A549 (cell line): ENCODE data around the gene RAB11FIP4. TPM values are rescaled to one million over a fixed set of nuclear protein-coding genes. Genes with fewer than 3 reads are reported as not detected.

Experiments used
- ATAC-seq, 2 experiments: fragments of 200-7000 bp in 1 of 2; fragments of >200 bp in 1 of 2; cut with Nextera tagmentation in 1 of 2; cut with Tn5 transposase in 1 of 2; 3 replicates each; pipeline versions ENCODE4 v1.8.0 to v1.9.1; 2018 to 2020; ENCODE audit warnings: mild to moderate bottlenecking in 1 of 2, moderate library complexity in 1 of 2
- CTCF ChIA-PET: fragments of 300-600 bp; sonication (Branson Sonifier 250); formaldehyde crosslinking; extraction: SDS; loops from one replicate; lab custom pipeline; 2021; ENCODE audit warnings: antibody characterized with exemption, inconsistent platforms; lab: Yijun Ruan, JAX
- POLR2A ChIA-PET: fragments of 350-600 bp; formaldehyde crosslinking; extraction: SDS; loops from one replicate; lab custom pipeline; 2021; ENCODE audit warnings: antibody characterized with exemption, inconsistent platforms; lab: Yijun Ruan, JAX
- DNase-seq, 2 experiments: peaks; one replicate each; pipeline versions ENCODE4 v3.0.0 to v3.0.0-alpha.2; 2011 to 2016; ENCODE audit warnings: low read depth in 1 of 2, low spot score in 1 of 2
- FAIRE-seq: peaks from 2 replicates; lab custom pipeline; 2011; peaks lifted over from hg19 to GRCh38; lab: Jason Lieb, UNC
- H3K27ac ChIP-seq, 2 experiments: fragments of >200 bp; sonication (Bioruptor Twin); formaldehyde crosslinking; 3 replicates each; pipeline ENCODE4 v1.5.1; 2016 to 2017
- H3K4me1 ChIP-seq: fragments of >200 bp; sonication (Bioruptor Twin); formaldehyde crosslinking; 3 replicates; pipeline ENCODE4 v1.6.1; 2016
- H3K4me2 ChIP-seq: fragments of >200 bp; sonication (Bioruptor Twin); formaldehyde crosslinking; 3 replicates; pipeline ENCODE4 v1.6.1; 2016
- H3K4me3 ChIP-seq: fragments of >200 bp; sonication (Bioruptor Twin); formaldehyde crosslinking; 3 replicates; pipeline ENCODE4 v1.5.1; 2016
- H3K9me3 ChIP-seq: fragments of >200 bp; sonication (Bioruptor Twin); formaldehyde crosslinking; 3 replicates; pipeline ENCODE4 v1.6.1; 2016
- BHLHE40 ChIP-seq: IDR thresholded peaks from 2 replicates; pipeline ENCODE4 v1.6.1; 2012; ENCODE audit warnings: low read depth, low read length, inconsistent platforms
- CHD4 ChIP-seq: fragments of 200-600 bp; sonication (generic); IDR thresholded peaks from 2 replicates; pipeline ENCODE4 v1.6.1; 2016; ENCODE audit warnings: antibody characterized with exemption, mild to moderate bottlenecking, borderline replicate concordance
- CTCF ChIP-seq: fragments of >200 bp; sonication (Bioruptor Twin); formaldehyde crosslinking; IDR thresholded peaks from 3 replicates; pipeline ENCODE4 v1.5.1; 2016
- E2F6 ChIP-seq: IDR thresholded peaks from 2 replicates; pipeline ENCODE4 v1.6.1; 2012; ENCODE audit warnings: low read depth, borderline replicate concordance
- EHMT2 ChIP-seq: fragments of 200-600 bp; sonication (generic); IDR thresholded peaks from 2 replicates; pipeline ENCODE4 v1.6.1; 2016; ENCODE audit warnings: antibody characterized with exemption, low read depth, mild to moderate bottlenecking, moderate library complexity
- ELK1 ChIP-seq: fragments of 150-350 bp; IDR thresholded peaks from 2 replicates; pipeline ENCODE4 v1.6.1; 2014; ENCODE audit warnings: low read depth, mild to moderate bottlenecking, low read length
- EP300 ChIP-seq, 2 experiments: fragments of >200 bp; sonication (Bioruptor Twin); formaldehyde crosslinking; IDR thresholded peaks; 2 replicates in 1 of 2; 3 replicates in 1 of 2; pipeline ENCODE4 v1.6.1; 2016 to 2017
- FOSL2 ChIP-seq, 2 experiments: fragments of 450-650 bp in 1 of 2; fragments of >200 bp in 1 of 2; sonication (Bioruptor Twin) in 1 of 2; formaldehyde crosslinking; IDR thresholded peaks; 2 replicates each; pipeline versions ENCODE4 v1.5.0 to v1.6.1; 2016 to 2020; ENCODE audit warnings: mild to moderate bottlenecking in 1 of 2, moderate library complexity in 1 of 2
- FOXS1 ChIP-seq: fragments of 250-450 bp; sonication (Bioruptor Pico); IDR thresholded peaks from 2 replicates; pipeline ENCODE4 v1.5.0; 2020; ENCODE audit warnings: mild to moderate bottlenecking, moderate library complexity
- GATA3 ChIP-seq: IDR thresholded peaks from 2 replicates; pipeline ENCODE4 v1.6.1; 2012; ENCODE audit warnings: borderline replicate concordance
- HEYL ChIP-seq: fragments of 250-450 bp; sonication (Bioruptor Pico); IDR thresholded peaks from 2 replicates; pipeline ENCODE4 v1.8.0; 2021; ENCODE audit warnings: mild to moderate bottlenecking, moderate library complexity
- HMGXB4 ChIP-seq: fragments of 250-450 bp; sonication (Bioruptor Pico); IDR thresholded peaks from 2 replicates; pipeline ENCODE4 v1.5.0; 2021; ENCODE audit warnings: mild to moderate bottlenecking, moderate library complexity, borderline replicate concordance
- JUN ChIP-seq, 2 experiments: fragments of >200 bp; sonication (Bioruptor Twin); formaldehyde crosslinking; IDR thresholded peaks; 2 replicates in 1 of 2; 3 replicates in 1 of 2; pipeline ENCODE4 v1.6.1; 2016 to 2017
- JUNB ChIP-seq: fragments of >200 bp; sonication (Bioruptor Twin); formaldehyde crosslinking; IDR thresholded peaks from 2 replicates; pipeline ENCODE4 v1.6.1; 2016
- KDM1A ChIP-seq: fragments of 200-600 bp; sonication (generic); IDR thresholded peaks from 2 replicates; pipeline ENCODE4 v1.6.1; 2016; ENCODE audit warnings: low read depth, mild to moderate bottlenecking
- MAFK ChIP-seq: fragments of 450-650 bp; IDR thresholded peaks from 2 replicates; pipeline ENCODE4 v1.6.1; 2014; ENCODE audit not compliant: partially characterized antibody
- MAX ChIP-seq: IDR thresholded peaks from 2 replicates; pipeline ENCODE4 v1.6.1; 2012
- NR3C1 ChIP-seq: fragments of >200 bp; sonication (Bioruptor Twin); formaldehyde crosslinking; IDR thresholded peaks from 3 replicates; pipeline ENCODE4 v1.6.1; 2017
- PHF8 ChIP-seq: fragments of 200-600 bp; sonication (generic); IDR thresholded peaks from 2 replicates; pipeline ENCODE4 v1.6.1; 2016; ENCODE audit warnings: low read depth, mild to moderate bottlenecking, antibody characterized with exemption, moderate library complexity, borderline replicate concordance
- POLR2A ChIP-seq: IDR thresholded peaks from 2 replicates; pipeline ENCODE4 v1.6.1; 2012; ENCODE audit warnings: mild to moderate bottlenecking, low read length
- RARB ChIP-seq: fragments of 250-450 bp; sonication (Bioruptor Pico); IDR thresholded peaks from 2 replicates; pipeline ENCODE4 v1.8.0; 2021; ENCODE audit warnings: mild to moderate bottlenecking, moderate library complexity
- RCOR1 ChIP-seq: fragments of 150-350 bp; IDR thresholded peaks from 2 replicates; pipeline ENCODE4 v1.6.1; 2014; ENCODE audit warnings: antibody characterized with exemption, low read length, low read depth
- REST ChIP-seq: fragments of 200-600 bp; sonication (generic); IDR thresholded peaks from 2 replicates; pipeline ENCODE4 v1.6.1; 2016; ENCODE audit warnings: antibody characterized with exemption, mild to moderate bottlenecking, moderate library complexity
- SMC3 ChIP-seq: fragments of >200 bp; sonication (Bioruptor Twin); formaldehyde crosslinking; IDR thresholded peaks from 3 replicates; pipeline ENCODE4 v1.6.1; 2018; ENCODE audit warnings: inconsistent platforms
- TFCP2L1 ChIP-seq: fragments of 250-450 bp; sonication (Bioruptor Pico); IDR thresholded peaks from 2 replicates; pipeline ENCODE4 v1.5.0; 2021; ENCODE audit warnings: mild to moderate bottlenecking
- USF2 ChIP-seq: fragments of 450-650 bp; IDR thresholded peaks from 2 replicates; pipeline ENCODE4 v1.6.1; 2014; ENCODE audit warnings: antibody characterized with exemption
- ZC3H11A ChIP-seq: fragments of 450-650 bp; IDR thresholded peaks from 2 replicates; pipeline ENCODE4 v1.6.1; 2014; ENCODE audit warnings: antibody characterized with exemption, mild to moderate bottlenecking
- ZSCAN20 ChIP-seq: fragments of 250-450 bp; sonication (Bioruptor Pico); IDR thresholded peaks from 2 replicates; pipeline ENCODE4 v1.8.0; 2022; ENCODE audit warnings: mild to moderate bottlenecking, moderate library complexity
- whole genome bisulfite sequencing: methylation state at CpG from one replicate; pipeline ENCODE4 v1.1.6; 2017; ENCODE audit errors: missing lambda C conversion rate; 5-methylcytosine and 5-hydroxymethylcytosine counted together
- polyA plus RNA-seq, 4 experiments: library from polyadenylated mRNA; depleted of rRNA in 3 of 4; stranded (reverse); fragments of >200 nt; fragmentation: RNase III in 1 of 4; extraction: RNeasy Plus Mini Kit Qiagen cat#74134 plus additional on column Dnase treatment in 1 of 4; gene quantifications; 2 replicates in 3 of 4; 3 replicates in 1 of 4; pipeline ENCODE4 v1.2.3, GENCODE V29; 2011 to 2017

RAB11FIP4 gene
- polyA plus RNA-seq, 2 of the 4 experiments (the other 2 are of a cell fraction), result 1.9 to 3.5 TPM

- TF ChIP-seq GATA3 (no peak), CTCF (no peak), EP300 (IDR thresholded peaks at IDR 0.05) (no peak), ELK1 (no peak), JUNB (no peak), BHLHE40 (no peak), ZSCAN20 (CRISPR knock-in tag) (no peak), FOSL2 (IDR thresholded peaks at IDR 0.05) (no peak), FOSL2 (CRISPR knock-in tag; IDR thresholded peaks at IDR 0.05) (no peak), FOXS1 (no peak), HMGXB4 (CRISPR knock-in tag) (no peak), JUN (IDR thresholded peaks at IDR 0.05) (no peak), NR3C1 (no peak), KDM1A (no peak), POLR2A (no peak), MAFK (no peak)
- no peak for FAIRE-seq
- no peak for DNase-seq
- Histone ChIP-seq H3K4me2 (no peak overlapping the region), H3K27ac (no peak overlapping the region), H3K9me3 (no peaks in the 10 kb centered on the region), H3K4me3 (no peak overlapping the region), H3K4me1 (no peaks in the 10 kb centered on the region)
- ChIA-PET POLR2A (no interaction called here), CTCF (interaction anchor here (0.8 to 1.5 kb wide), 3 partner anchors 19 to 119 kb away, joined by 3 to 5 read pairs (median 3); no protein-coding TSS in a partner anchor)
- no peak for ATAC-seq
- 72% methylated on average over 4 of the region's 4 CpGs for WGBS
Measured at GRCh38 chr17:31408586-31408985, 17.1 kb downstream of the RAB11FIP4 start.

- FAIRE-seq, result no peak
Measured at GRCh38 chr17:31411707-31412285, 20.3 kb downstream of the RAB11FIP4 start.

More at GRCh38 chr17:31411707-31412285, 20.3 kb downstream of the RAB11FIP4 start:
- ATAC-seq (0 out of 6 replicates have a peak, but pooled peaks of 1 of the 2 experiments have one; percentile 13), DNase-seq (no peak)
- H3K4me2 ChIP-seq, result no peak overlapping the region
- 62% methylated on average over 13 of the region's 13 CpGs for WGBS
- TF ChIP-seq PHF8 (no peak), ZC3H11A (no peak), EP300 (IDR thresholded peaks at IDR 0.05) (no peak), GATA3 (no peak), JUNB (no peak), USF2 (no peak), EHMT2 (no peak), E2F6 (no peak), HEYL (no peak), CHD4 (no peak), TFCP2L1 (CRISPR knock-in tag) (no peak), SMC3 (no peak), REST (no peak), RARB (CRISPR knock-in tag) (no peak), MAX (no peak), RCOR1 (no peak)
- no peak overlapping the region for H3K27ac ChIP-seq
- H3K9me3 ChIP-seq, result no peaks in the 10 kb centered on the region
- no peaks in the 10 kb centered on the region for H3K4me1 ChIP-seq
- ChIA-PET CTCF (interaction anchor here (1.0 to 5.7 kb wide), 8 partner anchors 10 to 431 kb away, joined by 3 to 29 read pairs (median 4); no protein-coding TSS in a partner anchor), POLR2A (no interaction called here)
- no peak overlapping the region for H3K4me3 ChIP-seq
